GM18526 (cell line): Measurements from ENCODE around the gene PCDHGA5.

ENCODE experiments used
- POLR2A ChIP-seq: IDR thresholded peaks from 3 replicates; pipeline ENCODE4 v1.6.1; 2011; ENCODE audit not compliant: insufficient read length; ENCODE audit errors: extremely low read depth

The PCDHGA5 gene

DNA sequence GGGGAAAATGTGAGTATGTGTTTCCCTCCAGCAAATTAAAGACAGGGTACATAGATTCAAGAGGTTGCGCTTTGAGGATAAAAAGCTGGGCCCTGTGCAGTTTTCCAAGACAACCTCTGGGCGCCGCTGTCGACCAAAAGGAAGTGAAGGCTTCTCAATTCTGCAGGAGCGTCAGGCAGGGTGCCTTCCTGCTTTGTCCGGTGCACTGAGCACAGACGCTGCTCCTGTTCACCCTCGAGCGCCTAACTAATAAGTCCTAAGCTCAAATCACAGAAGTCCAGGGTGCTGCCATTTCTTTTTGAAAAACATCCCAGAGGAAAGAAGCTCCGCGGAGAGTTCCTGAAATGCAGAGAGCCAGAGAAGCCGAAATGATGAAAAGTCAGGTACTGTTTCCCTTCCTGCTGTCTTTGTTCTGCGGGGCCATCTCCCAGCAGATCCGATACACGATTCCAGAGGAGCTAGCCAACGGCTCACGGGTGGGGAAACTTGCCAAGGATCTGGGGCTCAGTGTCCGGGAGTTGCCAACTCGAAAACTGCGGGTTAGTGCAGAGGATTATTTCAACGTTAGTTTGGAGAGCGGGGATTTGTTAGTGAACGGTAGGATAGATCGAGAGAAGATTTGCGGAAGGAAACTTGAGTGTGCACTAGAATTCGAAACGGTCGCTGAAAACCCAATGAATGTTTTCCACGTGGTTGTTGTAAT lies 13.9 kb upstream of the PCDHGA5 start, which contains the start of gene PCDHGB1:
TSS of gene PCDHGB1 (plus strand) at position 183 of the 703 bp plus-strand sequence. CDS start at position 345, 162 bp downstream.
- TF ChIP-seq POLR2A: no peak

DNA sequence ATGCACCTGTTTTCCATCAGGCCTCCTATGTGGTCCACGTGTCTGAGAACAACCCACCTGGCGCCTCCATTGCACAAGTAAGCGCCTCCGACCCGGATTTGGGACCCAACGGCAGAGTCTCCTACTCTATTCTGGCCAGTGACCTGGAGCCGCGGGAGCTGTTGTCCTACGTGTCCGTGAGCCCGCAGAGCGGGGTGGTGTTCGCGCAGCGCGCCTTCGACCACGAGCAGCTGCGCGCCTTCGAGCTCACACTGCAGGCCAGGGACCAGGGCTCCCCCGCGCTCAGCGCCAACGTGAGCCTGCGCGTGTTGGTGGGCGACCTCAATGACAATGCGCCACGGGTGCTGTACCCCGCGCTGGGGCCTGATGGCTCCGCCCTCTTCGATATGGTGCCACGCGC lies 12.4 kb upstream of the PCDHGA5 start:
- TF ChIP-seq POLR2A: no peak

DNA sequence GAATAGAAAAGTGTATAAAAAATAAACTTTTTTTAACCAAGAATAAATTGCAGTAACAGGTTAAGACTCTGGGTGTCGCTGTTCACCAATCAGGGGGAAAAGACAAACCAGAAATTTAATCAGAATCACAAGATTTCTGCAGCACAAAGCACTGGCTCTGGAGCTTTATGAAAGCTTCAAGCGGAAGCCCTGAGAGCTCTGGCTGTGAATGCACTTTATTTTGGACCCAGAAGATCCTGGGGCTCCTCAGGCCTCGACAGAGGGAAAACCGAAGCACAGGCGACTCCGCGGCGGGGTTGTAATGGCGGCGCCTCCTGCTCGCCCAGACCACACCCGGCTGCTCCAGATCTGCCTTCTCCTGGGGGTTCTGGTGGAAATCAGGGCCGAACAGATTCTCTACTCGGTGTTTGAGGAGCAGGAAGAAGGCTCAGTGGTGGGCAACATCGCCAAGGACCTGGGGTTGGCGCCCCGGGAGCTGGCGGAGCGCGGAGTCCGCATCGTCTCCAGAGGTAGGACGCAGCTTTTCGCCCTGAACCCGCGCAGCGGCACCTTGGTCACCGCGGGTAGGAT lies 9.0 kb upstream of the PCDHGA5 start, which contains the start of gene PCDHGA4:
TSS of gene PCDHGA4 (plus strand) at position 122 of the 570 bp plus-strand sequence. CDS start at position 209, 87 bp downstream.
- TF ChIP-seq POLR2A: no peak

DNA sequence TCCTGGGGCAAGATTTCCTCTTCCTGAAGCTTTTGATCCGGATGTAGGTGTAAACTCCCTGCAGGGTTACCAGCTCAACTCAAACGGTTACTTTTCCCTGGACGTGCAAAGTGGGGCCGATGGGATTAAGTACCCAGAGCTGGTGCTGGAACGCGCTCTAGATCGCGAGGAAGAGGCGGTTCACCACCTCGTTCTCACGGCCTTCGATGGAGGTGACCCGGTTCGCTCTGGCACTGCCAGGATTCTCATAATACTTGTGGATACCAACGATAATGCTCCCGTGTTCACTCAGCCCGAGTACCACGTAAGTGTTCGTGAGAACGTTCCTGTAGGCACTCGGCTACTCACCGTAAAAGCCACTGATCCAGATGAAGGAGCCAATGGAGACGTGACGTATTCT lies 8.3 kb upstream of the PCDHGA5 start:
- TF ChIP-seq POLR2A: no peak

DNA sequence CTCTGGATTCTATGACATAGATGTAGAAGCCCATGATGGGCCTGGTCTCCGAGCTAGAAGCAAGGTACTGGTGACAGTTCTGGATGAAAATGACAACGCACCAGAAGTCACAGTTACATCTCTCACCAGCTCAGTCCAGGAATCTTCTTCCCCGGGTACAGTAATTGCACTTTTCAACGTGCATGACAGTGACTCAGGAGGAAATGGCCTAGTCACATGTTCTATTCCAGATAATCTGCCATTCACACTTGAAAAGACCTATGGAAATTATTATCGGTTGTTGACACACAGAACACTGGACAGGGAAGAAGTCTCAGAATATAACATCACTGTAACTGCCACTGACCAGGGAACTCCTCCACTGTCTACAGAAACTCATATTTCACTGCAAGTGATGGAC lies 7.8 kb upstream of the PCDHGA5 start:
- TF ChIP-seq POLR2A: no peak

DNA sequence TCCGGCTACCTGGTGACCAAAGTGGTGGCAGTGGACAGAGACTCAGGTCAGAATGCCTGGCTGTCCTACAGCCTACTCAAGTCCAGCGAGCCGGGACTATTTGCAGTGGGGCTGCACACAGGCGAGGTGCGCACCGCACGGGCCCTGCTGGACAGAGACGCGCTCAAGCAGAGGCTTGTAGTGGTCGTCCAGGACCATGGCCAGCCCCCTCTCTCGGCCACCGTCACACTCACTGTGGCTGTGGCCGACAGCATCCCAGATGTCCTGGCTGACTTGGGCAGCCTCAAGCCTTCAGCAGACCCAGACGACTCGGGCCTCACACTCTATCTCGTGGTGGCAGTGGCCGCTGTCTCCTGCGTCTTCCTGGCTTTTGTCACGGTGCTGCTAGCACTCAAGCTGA lies 7.0 kb upstream of the PCDHGA5 start:
- no peak for TF ChIP-seq POLR2A

DNA sequence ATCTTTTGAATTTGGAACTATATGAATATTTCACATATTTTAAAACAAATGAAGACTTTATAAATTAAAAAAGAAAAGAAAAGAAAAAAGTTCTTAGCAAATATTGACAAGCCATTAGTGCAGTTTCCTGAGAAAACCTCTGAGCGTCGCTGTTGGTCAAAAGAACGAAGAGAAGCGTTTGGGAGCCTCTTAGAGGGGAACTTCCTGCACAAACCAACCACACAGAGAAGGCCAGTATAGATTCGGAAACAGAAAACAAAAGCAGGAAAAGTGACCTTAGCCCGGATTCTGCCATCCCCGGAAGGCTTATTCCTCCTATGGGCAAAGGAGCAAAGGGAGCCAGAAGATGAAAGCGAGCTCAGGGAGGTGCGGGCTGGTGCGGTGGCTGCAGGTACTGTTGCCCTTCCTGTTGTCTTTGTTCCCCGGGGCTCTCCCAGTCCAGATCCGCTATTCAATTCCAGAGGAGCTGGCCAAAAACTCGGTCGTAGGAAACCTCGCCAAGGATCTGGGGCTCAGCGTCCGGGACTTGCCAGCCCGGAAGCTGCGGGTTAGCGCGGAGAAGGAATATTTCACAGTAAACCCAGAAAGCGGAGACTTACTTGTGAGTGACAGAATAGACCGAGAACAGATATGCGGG lies 4.1 kb upstream of the PCDHGA5 start, which contains the start of gene PCDHGB2:
TSS of gene PCDHGB2 (plus strand) at position 205 of the 637 bp plus-strand sequence. CDS start at position 347, 142 bp downstream.
- no peak for TF ChIP-seq POLR2A

DNA sequence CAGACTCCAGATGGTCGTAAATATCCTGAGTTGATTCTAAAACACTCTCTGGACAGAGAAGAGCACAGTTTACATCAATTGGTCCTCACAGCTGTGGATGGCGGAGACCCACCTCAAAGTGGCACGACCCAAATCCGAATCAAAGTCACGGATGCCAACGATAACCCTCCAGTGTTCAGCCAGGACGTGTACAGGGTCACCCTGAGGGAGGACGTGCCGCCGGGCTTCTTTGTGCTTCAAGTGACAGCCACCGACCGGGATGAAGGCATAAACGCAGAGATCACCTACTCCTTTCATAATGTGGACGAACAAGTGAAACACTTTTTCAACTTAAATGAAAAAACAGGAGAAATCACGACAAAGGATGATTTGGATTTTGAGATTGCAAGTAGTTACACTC lies 3.3 kb upstream of the PCDHGA5 start:
- TF ChIP-seq POLR2A: no peak

DNA sequence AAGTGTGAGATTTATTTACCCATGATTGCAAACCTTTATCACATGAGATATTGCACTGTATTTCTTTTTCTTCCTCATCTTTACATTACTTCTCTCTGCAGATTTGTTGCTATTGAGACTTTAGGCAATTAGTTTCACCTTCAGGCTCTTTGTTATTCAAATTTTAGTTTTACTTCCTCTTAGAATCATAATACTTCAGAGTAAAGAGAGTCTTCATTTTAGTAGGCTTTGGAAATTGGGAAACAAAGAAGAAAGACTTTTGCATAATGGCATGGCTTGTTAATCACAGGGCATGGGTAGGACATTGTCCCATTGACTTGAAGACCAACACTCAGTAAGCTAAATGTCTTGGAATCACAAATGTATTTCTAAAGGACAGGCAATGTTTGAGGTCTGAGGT lies 1.2 kb upstream of the PCDHGA5 start:
- no peak for TF ChIP-seq POLR2A

DNA sequence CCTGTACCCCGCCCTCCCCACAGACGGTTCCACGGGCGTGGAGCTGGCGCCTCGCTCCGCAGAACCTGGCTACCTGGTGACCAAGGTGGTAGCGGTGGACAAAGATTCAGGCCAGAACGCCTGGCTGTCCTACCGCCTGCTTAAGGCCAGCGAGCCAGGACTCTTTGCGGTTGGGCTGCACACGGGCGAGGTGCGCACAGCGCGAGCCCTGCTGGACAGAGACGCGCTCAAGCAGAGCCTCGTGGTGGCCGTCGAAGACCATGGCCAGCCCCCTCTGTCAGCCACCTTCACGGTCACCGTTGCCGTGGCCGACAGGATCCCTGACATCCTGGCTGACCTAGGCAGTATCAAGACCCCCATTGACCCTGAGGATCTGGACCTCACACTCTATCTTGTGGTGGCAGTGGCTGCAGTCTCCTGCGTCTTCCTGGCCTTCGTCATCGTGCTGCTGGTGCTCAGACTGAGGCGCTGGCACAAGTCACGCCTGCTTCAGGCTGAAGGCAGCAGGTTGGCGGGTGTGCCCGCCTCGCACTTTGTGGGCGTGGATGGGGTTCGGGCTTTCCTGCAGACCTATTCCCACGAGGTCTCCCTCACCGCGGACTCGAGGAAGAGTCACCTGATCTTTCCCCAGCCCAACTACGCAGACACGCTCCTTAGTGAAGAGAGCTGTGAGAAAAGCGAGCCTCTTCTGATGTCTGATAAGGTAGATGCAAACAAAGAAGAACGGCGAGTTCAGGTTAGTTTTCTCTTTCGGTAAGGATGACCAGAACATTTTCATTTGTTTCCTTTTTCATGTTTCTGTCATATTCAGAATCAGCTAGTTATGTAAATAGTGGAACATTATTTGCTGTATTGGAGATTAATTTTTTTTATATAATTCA lies 2.3 kb downstream of the PCDHGA5 start:
- no peak for TF ChIP-seq POLR2A

DNA sequence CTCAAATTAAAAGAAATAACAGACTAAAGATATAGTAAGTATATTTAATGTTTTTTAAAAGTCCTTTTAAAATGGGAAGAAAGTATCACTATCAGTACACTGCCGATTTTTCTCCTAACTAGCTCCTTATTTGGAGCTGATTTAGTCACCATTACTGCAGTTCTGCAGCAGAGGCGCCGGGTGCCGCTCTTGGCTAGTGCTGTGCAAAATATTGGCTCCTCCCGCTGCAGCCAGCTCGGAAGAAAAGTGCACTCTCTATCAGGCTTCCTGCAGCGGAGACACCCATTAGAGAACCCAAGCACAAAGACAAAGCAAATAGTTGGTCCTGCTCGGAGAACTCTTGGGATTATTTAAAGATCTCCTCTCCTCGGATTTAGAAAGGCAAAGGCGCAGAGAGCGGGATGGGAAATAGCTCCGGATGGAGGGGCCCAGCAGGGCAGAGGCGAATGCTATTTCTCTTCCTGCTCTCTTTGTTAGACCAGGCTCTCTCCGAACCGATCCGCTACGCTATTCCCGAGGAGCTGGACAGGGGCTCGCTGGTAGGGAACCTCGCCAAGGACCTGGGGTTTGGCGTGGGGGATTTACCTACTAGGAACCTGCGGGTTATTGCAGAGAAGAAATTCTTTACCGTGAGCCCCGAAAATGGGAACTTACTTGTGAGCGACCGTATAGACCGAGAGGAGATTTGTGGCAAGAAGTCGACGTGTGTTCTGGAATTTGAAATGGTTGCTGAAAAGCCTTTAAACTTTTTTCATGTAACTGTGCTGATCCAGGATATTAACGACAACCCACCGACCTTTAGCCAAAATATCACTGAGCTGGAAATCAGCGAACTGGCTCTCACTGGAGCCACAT lies 6.3 kb downstream of the PCDHGA5 start, which contains the start of gene PCDHGB3:
TSS of gene PCDHGB3 (plus strand) at position 249 of the 855 bp plus-strand sequence. CDS start at position 402, 153 bp downstream.
- no peak for TF ChIP-seq POLR2A

DNA sequence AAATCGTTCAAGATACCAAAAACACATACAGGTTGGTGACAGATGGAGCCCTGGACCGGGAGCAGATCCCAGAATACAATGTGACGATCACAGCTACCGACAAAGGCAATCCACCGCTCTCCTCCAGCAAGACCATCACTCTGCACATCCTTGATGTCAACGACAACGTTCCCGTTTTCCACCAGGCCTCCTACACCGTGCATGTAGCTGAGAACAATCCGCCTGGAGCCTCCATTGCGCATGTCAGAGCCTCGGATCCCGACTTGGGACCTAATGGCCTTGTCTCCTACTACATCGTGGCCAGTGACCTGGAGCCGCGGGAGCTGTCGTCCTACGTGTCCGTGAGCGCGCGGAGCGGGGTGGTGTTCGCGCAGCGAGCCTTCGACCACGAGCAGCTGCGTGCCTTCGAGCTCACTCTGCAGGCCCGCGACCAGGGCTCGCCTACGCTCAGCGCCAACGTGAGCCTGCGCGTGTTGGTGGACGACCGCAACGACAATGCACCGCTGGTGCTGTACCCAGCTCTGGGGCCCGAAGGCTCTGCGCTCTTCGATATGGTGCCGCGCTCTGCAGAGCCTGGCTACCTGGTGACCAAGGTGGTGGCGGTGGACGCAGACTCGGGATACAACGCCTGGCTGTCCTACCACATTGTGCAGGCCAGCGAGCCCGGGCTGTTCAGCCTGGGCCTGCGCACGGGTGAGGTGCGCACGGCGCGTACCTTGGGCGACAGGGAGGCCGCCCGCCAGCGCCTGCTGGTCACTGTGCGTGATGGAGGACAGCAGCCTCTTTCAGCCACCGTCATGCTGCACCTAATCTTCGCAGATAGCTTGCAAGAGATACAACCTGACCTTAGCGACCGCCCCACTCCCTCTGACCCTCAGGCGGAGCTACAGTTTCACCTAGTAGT lies 7.9 kb downstream of the PCDHGA5 start:
- TF ChIP-seq POLR2A: no peak

DNA sequence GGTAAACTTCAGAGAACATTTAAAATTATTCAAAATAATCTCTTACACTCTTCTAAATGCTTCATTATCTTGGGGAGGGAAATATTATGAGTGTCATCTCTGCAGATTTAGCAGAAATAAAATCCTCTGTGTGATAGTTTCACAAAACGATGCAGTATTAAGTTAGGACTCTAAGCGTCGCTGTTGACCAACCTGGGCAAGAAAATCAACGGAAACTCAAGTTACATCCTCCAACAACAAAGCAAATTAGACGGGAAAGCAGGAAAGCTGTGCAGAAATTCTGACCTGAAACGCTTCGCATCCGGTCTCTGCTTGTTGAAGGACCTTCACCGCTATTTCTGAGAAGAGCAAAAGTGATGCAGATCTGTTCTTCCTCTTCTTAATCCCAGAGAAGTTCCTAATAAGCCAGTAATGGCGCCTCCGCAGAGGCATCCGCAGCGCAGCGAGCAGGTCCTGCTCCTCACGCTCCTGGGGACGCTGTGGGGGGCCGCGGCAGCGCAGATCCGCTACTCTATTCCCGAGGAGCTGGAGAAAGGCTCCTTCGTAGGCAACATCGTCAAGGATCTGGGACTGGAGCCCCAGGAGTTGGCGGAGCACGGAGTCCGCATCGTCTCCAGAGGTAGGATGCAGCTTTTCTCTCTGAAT lies 9.8 kb downstream of the PCDHGA5 start, which contains the start of gene PCDHGA6:
TSS of gene PCDHGA6 (plus strand) at position 219 of the 645 bp plus-strand sequence. CDS start at position 412, 193 bp downstream.
- no peak for TF ChIP-seq POLR2A
